Measurements from ENCODE around the gene MRPL20.

DNA sequence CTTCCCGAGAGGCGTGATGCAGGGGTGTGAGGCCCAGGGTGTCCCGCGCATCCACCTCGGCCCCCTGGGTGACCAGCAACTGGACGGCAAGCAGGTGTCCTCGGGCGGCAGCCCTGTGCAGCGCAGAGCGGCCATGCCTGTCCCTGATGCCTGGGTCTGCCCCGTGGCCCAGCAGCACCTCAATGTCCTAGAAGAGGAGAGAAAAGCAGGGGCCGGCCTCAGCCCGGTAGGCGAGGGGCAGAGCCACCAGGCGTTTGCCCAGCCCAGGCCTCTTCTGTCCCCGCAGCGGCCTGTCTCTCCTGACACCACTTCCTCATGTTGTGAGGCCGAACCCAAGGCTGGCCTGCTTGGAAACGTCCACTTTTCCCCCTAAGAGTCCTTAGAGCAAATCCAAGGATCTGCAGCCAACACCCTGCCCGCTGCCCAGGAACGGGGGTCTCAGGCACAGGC, 12.3 kb upstream of the MRPL20 start:
- TF ChIP-seq, protein P1, sequence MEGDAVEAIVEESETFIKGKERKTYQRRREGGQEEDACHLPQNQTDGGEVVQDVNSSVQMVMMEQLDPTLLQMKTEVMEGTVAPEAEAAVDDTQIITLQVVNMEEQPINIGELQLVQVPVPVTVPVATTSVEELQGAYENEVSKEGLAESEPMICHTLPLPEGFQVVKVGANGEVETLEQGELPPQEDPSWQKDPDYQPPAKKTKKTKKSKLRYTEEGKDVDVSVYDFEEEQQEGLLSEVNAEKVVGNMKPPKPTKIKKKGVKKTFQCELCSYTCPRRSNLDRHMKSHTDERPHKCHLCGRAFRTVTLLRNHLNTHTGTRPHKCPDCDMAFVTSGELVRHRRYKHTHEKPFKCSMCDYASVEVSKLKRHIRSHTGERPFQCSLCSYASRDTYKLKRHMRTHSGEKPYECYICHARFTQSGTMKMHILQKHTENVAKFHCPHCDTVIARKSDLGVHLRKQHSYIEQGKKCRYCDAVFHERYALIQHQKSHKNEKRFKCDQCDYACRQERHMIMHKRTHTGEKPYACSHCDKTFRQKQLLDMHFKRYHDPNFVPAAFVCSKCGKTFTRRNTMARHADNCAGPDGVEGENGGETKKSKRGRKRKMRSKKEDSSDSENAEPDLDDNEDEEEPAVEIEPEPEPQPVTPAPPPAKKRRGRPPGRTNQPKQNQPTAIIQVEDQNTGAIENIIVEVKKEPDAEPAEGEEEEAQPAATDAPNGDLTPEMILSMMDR (optimal IDR thresholded peaks at IDR 0.05 in 1 of 3, IDR thresholded peaks at IDR 0.05 in 1 of 3, conservative IDR thresholded peaks at IDR 0.05 in 1 of 3; ENCODE audit: extremely low read depth in 1 of 3, insufficient read depth in 2 of 3, low read length in 3 of 3) = no peak
- TF ChIP-seq EZH2 (IDR thresholded peaks at IDR 0.05; ENCODE audit: low read length) = no peak

Measured in keratinocyte (primary cell).